CD4-positive, alpha-beta T cell (primary cell): ENCODE measurements around the gene MED27. TPM values are rescaled to one million over a fixed set of nuclear protein-coding genes. Genes with fewer than 3 reads are reported as not detected.

Source experiments
- ATAC-seq: fragments of 200-7000 bp; cut with Tn5 transposase; one replicate; pipeline ENCODE4 v1.10.0; 2022; ENCODE audit warnings: mild to moderate bottlenecking; ENCODE audit not compliant: poor library complexity
- CTCF ChIA-PET: fragments of 350-600 bp; sonication (Branson Sonifier 250); formaldehyde crosslinking; loops from one replicate; lab custom pipeline; 2021; ENCODE audit warnings: antibody characterized with exemption, inconsistent platforms; lab: Charles Lee
- POLR2A ChIA-PET: fragments of 350-600 bp; sonication (Branson Sonifier 250); formaldehyde crosslinking; loops from one replicate; lab custom pipeline; 2021; ENCODE audit warnings: antibody characterized with exemption, inconsistent platforms; lab: Charles Lee
- DNase-seq, 14 experiments: peaks; one replicate each; pipeline ENCODE4 v3.0.0-alpha.2; 2013 to 2020; ENCODE audit warnings: mixed read lengths in 2 of 14
- H3K27ac ChIP-seq, 2 donors: one replicate each; pipeline versions ENCODE4 v1.5.1 to v1.7.0; 2013; ENCODE audit warnings: low read length in 2 of 2, low read depth in 1 of 2, mild to moderate bottlenecking in 1 of 2
- H3K27me3 ChIP-seq, 2 experiments: 1 replicate in 1 of 2; 2 replicates in 1 of 2; pipeline versions ENCODE4 v1.6.1 to v1.7.0; 2013; ENCODE audit warnings: low read length in 2 of 2, control low read depth in 1 of 2, mild to moderate bottlenecking in 1 of 2, moderate library complexity in 1 of 2; ENCODE audit not compliant: insufficient read depth in 2 of 2, control insufficient read depth in 1 of 2
- H3K36me3 ChIP-seq: one replicate; pipeline ENCODE4 v1.6.1; 2013; ENCODE audit warnings: low read length, control low read depth; ENCODE audit not compliant: insufficient read depth
- H3K4me1 ChIP-seq: one replicate; pipeline ENCODE4 v1.6.1; 2013; ENCODE audit warnings: low read length, control low read depth; ENCODE audit not compliant: insufficient read depth
- H3K4me3 ChIP-seq: one replicate; pipeline ENCODE4 v1.5.1; 2013; ENCODE audit warnings: mild to moderate bottlenecking, low read length, moderate library complexity
- H3K9me3 ChIP-seq, 2 experiments: 1 replicate in 1 of 2; 2 replicates in 1 of 2; pipeline versions ENCODE4 v1.6.1 to v1.7.0; 2013; ENCODE audit warnings: low read length in 2 of 2, mild to moderate bottlenecking in 2 of 2, control low read depth in 1 of 2, moderate library complexity in 1 of 2; ENCODE audit not compliant: control insufficient read depth in 1 of 2, insufficient read depth in 1 of 2
- H3K27ac Mint-ChIP-seq: one replicate; pipeline ENCODE4 v1.8.0; 2020; ENCODE audit warnings: mixed read lengths
- H3K27me3 Mint-ChIP-seq: one replicate; pipeline ENCODE4 v1.8.0; 2021; ENCODE audit warnings: mixed read lengths
- H3K36me3 Mint-ChIP-seq: one replicate; pipeline ENCODE4 v1.8.0; 2021; ENCODE audit warnings: low read depth, mixed read lengths
- H3K4me1 Mint-ChIP-seq: one replicate; pipeline ENCODE4 v1.8.0; 2021; ENCODE audit warnings: low read depth, mixed read lengths
- H3K4me3 Mint-ChIP-seq: one replicate; pipeline ENCODE4 v1.8.0; 2020; ENCODE audit warnings: mild to moderate bottlenecking, mixed read lengths
- H3K9me3 Mint-ChIP-seq: one replicate; pipeline ENCODE4 v1.8.0; 2020; ENCODE audit warnings: mixed read lengths
- CTCF ChIP-seq: fragments of 200-600 bp; IDR thresholded peaks from one replicate; pipeline ENCODE4 v1.8.0; 2022; ENCODE audit warnings: antibody characterized with exemption, mild to moderate bottlenecking
- intact Hi-C, 2 experiments: fragments of 100-400 bp; cut with DNase I in 1 of 2; cut with micrococcal nuclease in 1 of 2; formaldehyde crosslinking; loops; one replicate each; pipeline versions ENCODE4 v1.15.1 to v1.9.0; 2023 to 2025; cut with DNase I, micrococcal nuclease
- total RNA-seq, 174 experiments: library from RNA in 2 of 174; stranded (reverse) in 2 of 174; gene quantifications; one replicate each; pipeline ENCODE4 v1.2.3 and lab custom pipeline; 2021 to 2026

Gene MED27
- total RNA-seq, 2 experiments from 2014 or later = 15.0 to 17.4 TPM

GRCh38 chr9:131875828-131876485, 203.7 kb downstream of the MED27 start:
- Mint-ChIP-seq H3K4me3 (no peak overlapping the region), H3K36me3 (peaks cover 3% of the 10 kb centered on the region), H3K4me1 (peaks cover 9% of the 10 kb centered on the region), H3K9me3 (no peaks in the 10 kb centered on the region), H3K27me3 (no peaks in the 10 kb centered on the region), H3K27ac (no peak overlapping the region)
- DNase-seq (peak in 1 of 14 experiments; percentile 24), ATAC-seq (no peak)
- H3K4me1 ChIP-seq = no peaks in the 10 kb centered on the region
- no peaks in the 10 kb centered on the region for H3K27me3 ChIP-seq
- TF ChIP-seq CTCF = no peak
- H3K4me3 ChIP-seq = no peak overlapping the region
- intact Hi-C loops = no loop called here
- ChIA-PET POLR2A (no interaction called here), CTCF (no interaction called here)
- H3K36me3 ChIP-seq = peaks cover 14% of the 10 kb centered on the region
- H3K27ac ChIP-seq = no peak overlapping the region
- no peaks in the 10 kb centered on the region for H3K9me3 ChIP-seq

GRCh38 chr9:131874916-131875670, 204.6 kb downstream of the MED27 start:
- CTCF ChIA-PET = no interaction called here
- Histone ChIP-seq H3K27me3 (no peaks in the 10 kb centered on the region), H3K9me3 (no peaks in the 10 kb centered on the region), H3K4me3 (no peak overlapping the region), H3K27ac (no peak overlapping the region), H3K4me1 (no peaks in the 10 kb centered on the region), H3K36me3 (peaks cover 14% of the 10 kb centered on the region)
- ATAC-seq (no peak), DNase-seq (no peak)
- Mint-ChIP-seq H3K36me3 (no peaks in the 10 kb centered on the region), H3K9me3 (no peaks in the 10 kb centered on the region), H3K27me3 (no peaks in the 10 kb centered on the region), H3K27ac (no peak overlapping the region), H3K4me1 (no peaks in the 10 kb centered on the region), H3K4me3 (no peak overlapping the region)
- intact Hi-C loops = no loop called here
- POLR2A ChIA-PET = no interaction called here
- no peak for TF ChIP-seq CTCF

- H3K4me1 ChIP-seq = no peaks in the 10 kb centered on the region
- ATAC-seq (no peak), DNase-seq (no peak)
- no peaks in the 10 kb centered on the region for H3K9me3 ChIP-seq
- Mint-ChIP-seq H3K4me1 (no peaks in the 10 kb centered on the region), H3K36me3 (no peaks in the 10 kb centered on the region), H3K27ac (no peak overlapping the region), H3K4me3 (no peak overlapping the region), H3K9me3 (no peaks in the 10 kb centered on the region), H3K27me3 (no peaks in the 10 kb centered on the region)
- ChIA-PET CTCF (no interaction called here), POLR2A (no interaction called here)
- H3K4me3 ChIP-seq = no peak overlapping the region
- no peak overlapping the region for H3K27ac ChIP-seq
- intact Hi-C loops = no loop called here
- H3K36me3 ChIP-seq = peaks cover 14% of the 10 kb centered on the region
- H3K27me3 ChIP-seq = no peaks in the 10 kb centered on the region
- TF ChIP-seq CTCF = no peak
Measured at GRCh38 chr9:131874447-131874846, 205.2 kb downstream of the MED27 start.
